HepG2 (cell line): ENCODE data around the gene NDOR1. TPM values are rescaled to one million over a fixed set of nuclear protein-coding genes. Genes with fewer than 3 reads are reported as not detected.
A peak's percentile ranks its signal among the peaks of the same experiment; 100 is the strongest.

Experiments used
- ARID4A ChIP-seq: sonication (generic); formaldehyde crosslinking; IDR thresholded peaks from 2 replicates; pipeline ENCODE4 v1.5.0; 2020; ENCODE audit warnings: mild to moderate bottlenecking, missing genetic modification reagents, borderline replicate concordance
- ATF5 ChIP-seq: sonication (generic); formaldehyde crosslinking; IDR thresholded peaks from 2 replicates; pipeline ENCODE4 v1.4.0; 2020; ENCODE audit warnings: mild to moderate bottlenecking, low read depth, missing genetic modification reagents
- CCAR2 ChIP-seq: fragments of 200-400 bp; formaldehyde crosslinking; optimal IDR thresholded peaks from 2 replicates; pipeline ENCODE3; 2018; ENCODE audit warnings: low read depth, mild to moderate bottlenecking, low read length, moderate library complexity
- DZIP1 ChIP-seq: sonication (generic); formaldehyde crosslinking; IDR thresholded peaks from 2 replicates; pipeline ENCODE4 v1.5.0; 2020; ENCODE audit warnings: mild to moderate bottlenecking, missing genetic modification reagents
- KDM6A ChIP-seq: IDR thresholded peaks from 2 replicates; pipeline ENCODE4 v1.6.1; 2016; ENCODE audit warnings: low read depth
- MAZ ChIP-seq, 2 experiments: sonication (generic) in 1 of 2; formaldehyde crosslinking in 1 of 2; IDR thresholded peaks; 2 replicates each; pipeline versions ENCODE4 v1.5.0 to v1.6.1; 2012 to 2020; ENCODE audit warnings: low read depth in 2 of 2, mild to moderate bottlenecking in 2 of 2, borderline replicate concordance in 1 of 2, improper control_type of control experiment in 1 of 2, low read length in 1 of 2, missing genetic modification reagents in 1 of 2, moderate library complexity in 1 of 2
- MYNN ChIP-seq: sonication (generic); formaldehyde crosslinking; IDR thresholded peaks from 2 replicates; pipeline ENCODE4 v1.4.0; 2020; ENCODE audit warnings: mild to moderate bottlenecking, low read depth, missing genetic modification reagents
- NR2F1 ChIP-seq, 2 experiments: fragments of 450-650 bp in 1 of 2; formaldehyde crosslinking in 1 of 2; IDR thresholded peaks; 2 replicates each; pipeline versions ENCODE4 v1.5.0 to v1.6.1; 2016 to 2020; ENCODE audit warnings: mild to moderate bottlenecking in 1 of 2, missing compliant biosample characterization in 1 of 2, missing genetic modification reagents in 1 of 2, moderate library complexity in 1 of 2
- REST ChIP-seq, 2 experiments: IDR thresholded peaks; 2 replicates each; pipeline ENCODE4 v1.6.1; 2011 to 2012; ENCODE audit warnings: low read length in 2 of 2, borderline replicate concordance in 1 of 2, low read depth in 1 of 2, mild to moderate bottlenecking in 1 of 2, moderate library complexity in 1 of 2
- SAP130 ChIP-seq: IDR thresholded peaks from 2 replicates; pipeline ENCODE4 v1.6.1; 2016; ENCODE audit warnings: low read depth
- U2AF2 ChIP-seq: fragments of 200-400 bp; formaldehyde crosslinking; IDR thresholded peaks from 2 replicates; pipeline ENCODE4 v1.6.1; 2017; ENCODE audit warnings: low read depth, mild to moderate bottlenecking, low read length
- ZNF143 ChIP-seq: sonication (generic); formaldehyde crosslinking; IDR thresholded peaks from 2 replicates; pipeline ENCODE4 v1.4.0; 2020; ENCODE audit warnings: missing genetic modification reagents
- ZNF607 ChIP-seq: sonication (generic); formaldehyde crosslinking; IDR thresholded peaks from 2 replicates; pipeline ENCODE4 v1.5.1; 2020; ENCODE audit warnings: missing genetic modification reagents, mild to moderate bottlenecking, borderline replicate concordance
- ZNF615 ChIP-seq: sonication (generic); formaldehyde crosslinking; IDR thresholded peaks from 2 replicates; pipeline ENCODE4 v1.5.0; 2020; ENCODE audit warnings: mild to moderate bottlenecking, missing genetic modification reagents, borderline replicate concordance
- ZNF644 ChIP-seq: IDR thresholded peaks from 2 replicates; pipeline ENCODE4 v1.6.1; 2016; ENCODE audit warnings: low read depth
- polyA plus RNA-seq, 8 experiments: library from polyadenylated mRNA; depleted of rRNA in 3 of 8; stranded (reverse) in 7 of 8; unstranded in 1 of 8; fragments of >200 nt; fragmentation: Illumina TruSeq in 4 of 8; extraction: Trizol in 4 of 8; gene quantifications; 2 replicates each; pipeline versions ENCODE4 v1.2.1 to v1.2.3, GENCODE V29; 2011 to 2016; ENCODE audit warnings: low read depth in 4 of 8, missing spikeins in 1 of 8, mixed read lengths in 1 of 8; ENCODE audit not compliant: insufficient read depth in 1 of 8
- total RNA-seq, 5 experiments: library from RNA; depleted of rRNA; stranded (reverse); fragments of >200 nt; fragmentation: Illumina TruSeq; extraction: Trizol; gene quantifications; 2 replicates each; pipeline ENCODE4 v1.2.3, GENCODE V29; 2016; ENCODE audit warnings: low read depth in 1 of 5

The NDOR1 gene
- total and polyA plus RNA-seq, 2 of the 13 experiments (the other 11 are each of a cell fraction or from before 2014, with no cell fraction given): 3.6 to 8.7 TPM

- TF ChIP-seq DZIP1 (0 out of 2 replicates have a peak, but pooled peaks have one; percentile 35), MYNN (no peak), REST (IDR thresholded peaks at IDR 0.05; ENCODE audit: borderline replicate concordance in 1 of 2, low read depth in 1 of 2, low read length in 2 of 2) (no peak; a peak in 1 of 4 replicates), U2AF2 (no peak), ZNF644 (CRISPR knock-in tag) (no peak), ZNF143 (peak; percentile 76), ZNF607 (CRISPR knock-in tag) (peak; percentile 85; the same call in 1 of the 2 replicates), ARID4A (CRISPR knock-in tag) (peak; percentile 98), SAP130 (CRISPR knock-in tag) (peak; percentile 97), KDM6A (CRISPR knock-in tag) (no peak), MAZ (IDR thresholded peaks at IDR 0.05; ENCODE audit: borderline replicate concordance, low read depth, low read length) (no peak; the same call in 1 of the 2 replicates), MAZ (CRISPR knock-in tag; IDR thresholded peaks at IDR 0.05; ENCODE audit: low read depth) (peak; percentile 85), ATF5 (no peak), CCAR2 (no peak), NR2F1 (CRISPR knock-in tag; IDR thresholded peaks at IDR 0.05) (peak in 1 of 2 experiments; percentile 44; a peak in 1 of 4 replicates), ZNF615 (CRISPR knock-in tag) (no peak)
Measured at GRCh38 chr9:137188490-137189296, 16.8 kb upstream of the NDOR1 start, which contains the start of the genes ANAPC2 and SSNA1 (continued).
